Measurements from ENCODE around the gene USP44. TPM values are rescaled to one million over a fixed set of nuclear protein-coding genes. Genes with fewer than 3 reads are reported as not detected.

USP44 gene
- total RNA-seq, 4 donors from 2014 or later = 0.19 to 5.9 (median 0.50) TPM

DNA sequence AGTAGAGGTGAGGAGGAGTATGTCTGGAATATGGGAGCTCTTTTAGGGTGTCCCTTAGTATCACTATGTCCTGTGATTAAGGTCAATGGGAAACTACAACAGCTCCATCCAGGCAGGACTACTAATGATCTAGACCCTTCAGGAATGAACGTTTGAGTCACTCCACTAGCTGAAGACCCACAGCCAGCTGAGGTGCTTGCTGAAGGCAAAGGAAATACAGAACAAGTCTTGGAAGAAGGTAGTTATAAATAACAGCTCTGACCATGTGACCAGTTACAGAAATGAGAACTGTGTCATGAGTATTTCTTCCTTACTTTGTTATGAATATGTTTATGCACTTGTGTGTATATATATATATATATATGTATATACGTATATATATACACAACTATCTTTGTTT, 40.5 kb upstream of the USP44 start:
- intact Hi-C loops (cut with DNase I) = no loop called here
- no peaks in the 10 kb centered on the region for H3K36me3 ChIP-seq
- no peaks in the 10 kb centered on the region for H3K9me3 ChIP-seq
- peaks cover 3 to 9% (median 3%) of the 10 kb centered on the region in 3 donors for H3K4me1 ChIP-seq
- H3K4me3 ChIP-seq = no peak overlapping the region
- WGBS, 2 donors = 42 to 72% methylated on average over 2 of the region's 2 CpGs
- no peak for DNase-seq
- TF ChIP-seq CTCF (IDR thresholded peaks at IDR 0.05) = no peak
- no peak for TF ChIP-seq POLR2A (IDR thresholded peaks at IDR 0.05)
- H3K27me3 ChIP-seq = no peaks in the 10 kb centered on the region
- no peak overlapping the region for H3K27ac ChIP-seq

DNA sequence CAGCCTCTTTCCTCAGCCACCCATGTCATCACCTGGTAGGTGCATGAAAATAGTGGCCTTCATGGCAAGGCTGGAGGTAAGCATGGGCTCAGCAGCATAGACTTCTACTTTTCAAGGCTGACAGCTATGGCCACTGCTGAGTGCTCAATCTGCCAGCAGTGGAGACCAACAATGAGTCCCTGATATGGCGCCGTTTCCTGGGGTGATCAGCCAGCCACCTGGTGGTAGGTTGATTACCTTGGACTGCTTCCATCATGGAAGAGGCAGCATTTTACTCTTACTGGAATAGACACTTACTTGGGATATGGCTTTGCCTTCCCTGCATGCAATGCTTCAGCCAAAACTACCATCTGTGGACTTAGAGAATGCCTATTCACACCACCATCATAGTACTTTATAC, 39.5 kb upstream of the USP44 start:
- Histone ChIP-seq H3K27me3 (no peaks in the 10 kb centered on the region), H3K9me3 (no peaks in the 10 kb centered on the region), H3K27ac (no peak overlapping the region), H3K4me3 (no peak overlapping the region), H3K36me3 (no peaks in the 10 kb centered on the region), H3K4me1 (peaks cover 3 to 9% (median 3%) of the 10 kb centered on the region in 3 donors)
- 100% methylated on average over 2 of the region's 2 CpGs; no CpG with 5 or more reads in 1 of the 2 donors for WGBS, 2 donors
- DNase-seq = no peak
- intact Hi-C loops (cut with DNase I) = no loop called here
- TF ChIP-seq CTCF (IDR thresholded peaks at IDR 0.05) (no peak), POLR2A (IDR thresholded peaks at IDR 0.05) (no peak)

DNA sequence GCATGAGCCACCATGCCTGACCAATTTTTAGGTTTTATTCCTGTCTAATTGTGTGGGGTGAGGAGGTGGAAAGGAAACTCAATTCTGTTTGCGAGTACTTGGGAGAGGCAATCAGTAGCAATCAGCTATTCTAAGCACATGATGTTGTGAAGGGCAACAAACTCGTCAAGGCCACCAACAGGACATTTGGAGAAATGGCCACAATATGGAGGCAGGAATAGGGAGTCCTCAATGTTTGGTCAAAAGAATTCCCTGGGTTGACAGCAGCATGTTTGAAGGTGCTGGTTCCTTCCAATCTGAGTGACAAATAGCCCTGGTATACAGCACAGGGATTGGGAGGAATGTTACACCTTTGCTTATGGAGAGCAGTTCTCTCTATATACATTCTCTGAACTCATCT, 32.7 kb upstream of the USP44 start:
- no peaks in the 10 kb centered on the region for H3K9me3 ChIP-seq
- intact Hi-C loops (cut with DNase I) = loop anchor here (5.0 kb wide), 1 partner anchor 233 kb away; no protein-coding TSS in a partner anchor
- WGBS, 2 donors = 73 to 81% methylated on average over 2 of the region's 2 CpGs
- no peak overlapping the region for H3K27ac ChIP-seq
- H3K4me1 ChIP-seq = no peaks in the 10 kb centered on the region
- no peak for DNase-seq
- H3K4me3 ChIP-seq = no peak overlapping the region
- TF ChIP-seq POLR2A (IDR thresholded peaks at IDR 0.05) (no peak), CTCF (IDR thresholded peaks at IDR 0.05) (no peak)
- H3K27me3 ChIP-seq = no peaks in the 10 kb centered on the region
- no peaks in the 10 kb centered on the region for H3K36me3 ChIP-seq

DNA sequence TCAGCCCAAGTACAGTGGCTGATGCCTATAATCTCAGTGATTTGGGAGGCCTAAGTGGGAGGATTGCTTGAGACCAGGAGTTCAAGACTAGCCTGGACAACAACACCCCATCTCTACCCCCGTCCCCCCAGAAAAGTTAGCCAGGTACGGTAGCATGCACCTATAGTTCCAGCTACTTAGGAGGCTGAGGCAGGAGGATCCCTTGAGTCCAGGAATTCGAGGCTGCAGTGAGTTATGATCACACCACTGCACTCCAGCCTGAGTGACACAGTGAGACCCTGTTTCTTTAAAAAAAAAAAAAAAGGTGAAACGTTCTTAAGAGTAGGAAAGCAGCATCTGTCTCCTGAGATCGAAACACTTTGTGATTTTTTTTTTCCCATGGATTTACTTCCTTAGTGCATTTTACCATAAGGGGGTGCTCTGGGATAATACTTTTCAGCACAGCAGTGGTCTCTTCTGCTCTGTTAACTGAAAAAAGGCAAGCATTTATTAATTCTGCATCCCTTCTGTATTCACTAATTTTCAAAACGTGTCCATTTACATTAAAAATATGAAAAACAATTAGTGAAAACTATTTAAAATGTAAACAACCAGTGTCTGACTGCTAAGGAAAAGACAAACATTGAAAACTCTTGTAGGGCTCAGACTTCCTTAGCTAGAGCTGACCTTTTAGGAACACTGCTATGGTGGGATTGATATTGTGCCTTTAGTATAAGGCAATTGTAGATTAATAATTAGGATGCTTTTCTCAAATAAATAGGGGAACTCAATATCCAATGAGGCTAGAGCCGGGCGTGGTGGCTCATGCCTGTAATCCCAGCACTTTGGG, 31.2 kb upstream of the USP44 start:
- TF ChIP-seq CTCF (IDR thresholded peaks at IDR 0.05) (peak in 4 of 6 experiments; percentile 17 to 45 (median 31)), POLR2A (IDR thresholded peaks at IDR 0.05) (no peak)
- DNase-seq = no peak
- Histone ChIP-seq H3K4me1 (no peaks in the 10 kb centered on the region), H3K36me3 (no peaks in the 10 kb centered on the region), H3K9me3 (no peaks in the 10 kb centered on the region), H3K4me3 (no peak overlapping the region), H3K27ac (no peak overlapping the region), H3K27me3 (no peaks in the 10 kb centered on the region)
- intact Hi-C loops (cut with DNase I) = loop anchor here (5.0 kb wide), 1 partner anchor 235 kb away; no protein-coding TSS in a partner anchor
- 38 to 53% methylated on average over 7 to 8 of the region's 8 CpGs for WGBS, 2 donors

GRCh38 chr12:95577820-95578219, 26.5 kb upstream of the USP44 start:
- Histone ChIP-seq H3K4me1 (no peaks in the 10 kb centered on the region), H3K4me3 (no peak overlapping the region), H3K36me3 (no peaks in the 10 kb centered on the region), H3K27ac (no peak overlapping the region), H3K9me3 (no peaks in the 10 kb centered on the region), H3K27me3 (no peaks in the 10 kb centered on the region)
- no peak for TF ChIP-seq POLR2A (IDR thresholded peaks at IDR 0.05)
- no peak for TF ChIP-seq CTCF (IDR thresholded peaks at IDR 0.05)
- intact Hi-C loops (cut with DNase I) = no loop called here
- WGBS, 2 donors = 67 to 82% methylated on average over 1 of the region's 1 CpG
- DNase-seq = no peak
